Measurements from ENCODE around the gene RANBP17. TPM values are rescaled to one million over a fixed set of nuclear protein-coding genes. Genes with fewer than 3 reads are reported as not detected.

RANBP17 gene
- total RNA-seq, 2 experiments from 2014 or later = not detected

DNA sequence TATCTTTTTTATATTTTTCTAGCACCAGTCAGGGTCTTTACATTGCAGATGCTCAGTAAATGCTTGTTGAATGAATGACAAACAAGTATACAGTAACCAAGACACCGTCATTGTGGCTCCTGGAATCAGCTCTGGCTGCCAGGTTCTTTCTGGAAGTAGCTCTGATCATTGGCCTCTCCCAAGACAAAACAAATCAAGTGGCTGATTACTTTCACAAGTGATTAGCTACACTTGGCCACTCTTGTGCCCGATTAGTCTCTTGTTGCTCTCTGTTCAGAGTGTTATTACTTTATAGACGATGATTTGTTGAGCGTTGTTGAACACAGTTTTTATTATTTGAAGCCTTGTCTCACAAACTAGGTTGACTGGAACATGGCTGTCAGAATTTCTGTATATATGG lies 327.6 kb downstream of the RANBP17 start:
- CTCF ChIA-PET = no interaction called here
- ATAC-seq (no peak), DNase-seq (no peak)
- POLR2A ChIA-PET = no interaction called here
- Mint-ChIP-seq H3K27ac (no peak overlapping the region), H3K4me1 (ENCODE audit: low read depth) (no peaks in the 10 kb centered on the region), H3K36me3 (ENCODE audit: low read depth) (no peaks in the 10 kb centered on the region), H3K4me3 (no peak overlapping the region), H3K27me3 (peaks cover 4% of the 10 kb centered on the region), H3K9me3 (no peaks in the 10 kb centered on the region)
- intact Hi-C loops (cut with micrococcal nuclease) = no loop called here
- TF ChIP-seq, protein P1, sequence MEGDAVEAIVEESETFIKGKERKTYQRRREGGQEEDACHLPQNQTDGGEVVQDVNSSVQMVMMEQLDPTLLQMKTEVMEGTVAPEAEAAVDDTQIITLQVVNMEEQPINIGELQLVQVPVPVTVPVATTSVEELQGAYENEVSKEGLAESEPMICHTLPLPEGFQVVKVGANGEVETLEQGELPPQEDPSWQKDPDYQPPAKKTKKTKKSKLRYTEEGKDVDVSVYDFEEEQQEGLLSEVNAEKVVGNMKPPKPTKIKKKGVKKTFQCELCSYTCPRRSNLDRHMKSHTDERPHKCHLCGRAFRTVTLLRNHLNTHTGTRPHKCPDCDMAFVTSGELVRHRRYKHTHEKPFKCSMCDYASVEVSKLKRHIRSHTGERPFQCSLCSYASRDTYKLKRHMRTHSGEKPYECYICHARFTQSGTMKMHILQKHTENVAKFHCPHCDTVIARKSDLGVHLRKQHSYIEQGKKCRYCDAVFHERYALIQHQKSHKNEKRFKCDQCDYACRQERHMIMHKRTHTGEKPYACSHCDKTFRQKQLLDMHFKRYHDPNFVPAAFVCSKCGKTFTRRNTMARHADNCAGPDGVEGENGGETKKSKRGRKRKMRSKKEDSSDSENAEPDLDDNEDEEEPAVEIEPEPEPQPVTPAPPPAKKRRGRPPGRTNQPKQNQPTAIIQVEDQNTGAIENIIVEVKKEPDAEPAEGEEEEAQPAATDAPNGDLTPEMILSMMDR (IDR thresholded peaks at IDR 0.05) = no peak

DNA sequence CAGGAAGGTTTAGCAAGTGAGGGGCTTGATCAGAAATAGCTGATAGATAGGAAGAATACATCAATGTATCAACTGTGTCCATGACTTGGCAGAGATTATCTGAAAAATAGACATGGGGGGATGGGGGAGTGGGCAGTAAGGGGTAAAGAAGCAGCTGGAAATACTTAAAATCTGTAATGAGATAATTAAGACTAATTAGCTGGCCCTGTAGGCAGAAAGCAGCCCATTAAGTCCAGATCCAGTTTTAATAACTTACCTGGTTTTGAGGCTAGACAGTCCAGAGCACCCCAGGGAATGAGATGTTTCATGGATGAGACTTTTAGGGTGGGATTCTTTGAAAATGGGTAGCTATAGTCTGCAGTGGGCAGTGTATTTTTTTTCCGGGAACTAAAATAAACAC lies 330.3 kb downstream of the RANBP17 start:
- intact Hi-C loops (cut with micrococcal nuclease) = no loop called here
- DNase-seq (no peak), ATAC-seq (no peak)
- no peaks in the 10 kb centered on the region for H3K9me3 Mint-ChIP-seq
- H3K27me3 Mint-ChIP-seq = peaks cover 3% of the 10 kb centered on the region
- ChIA-PET CTCF (interaction anchor here (2.1 kb wide), 1 partner anchor 15 kb away, joined by 7 read pairs; no protein-coding TSS in a partner anchor), POLR2A (no interaction called here)
- no peaks in the 10 kb centered on the region for H3K4me1 Mint-ChIP-seq (ENCODE audit: low read depth)
- H3K27ac Mint-ChIP-seq = no peak overlapping the region
- no peak overlapping the region for H3K4me3 Mint-ChIP-seq
- H3K36me3 Mint-ChIP-seq (ENCODE audit: low read depth) = no peaks in the 10 kb centered on the region
- TF ChIP-seq, protein P1 (IDR thresholded peaks at IDR 0.05) = no peak

DNA sequence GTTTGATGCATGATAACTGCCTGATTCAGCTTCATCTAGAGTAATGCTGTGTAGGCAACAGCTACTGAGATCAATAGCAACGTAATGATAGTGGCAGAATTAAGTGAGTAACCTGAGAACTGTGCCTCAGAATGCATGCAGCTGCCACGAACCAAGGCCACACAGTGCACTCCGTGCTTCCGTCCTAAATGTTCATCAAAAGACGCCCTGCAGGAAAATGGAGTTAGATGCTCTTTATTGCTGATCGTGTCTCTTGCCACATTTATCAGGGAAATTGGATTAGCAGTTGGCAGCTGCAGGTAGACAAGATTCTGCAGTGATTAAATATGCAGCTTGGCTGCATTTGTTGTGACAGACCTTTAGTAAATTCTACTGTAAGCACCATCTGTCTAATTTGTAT lies 339.5 kb downstream of the RANBP17 start:
- Mint-ChIP-seq H3K36me3 (ENCODE audit: low read depth) (no peaks in the 10 kb centered on the region), H3K27me3 (peaks cover 4% of the 10 kb centered on the region), H3K9me3 (no peaks in the 10 kb centered on the region), H3K27ac (no peak overlapping the region), H3K4me3 (no peak overlapping the region), H3K4me1 (ENCODE audit: low read depth) (no peaks in the 10 kb centered on the region)
- ChIA-PET CTCF (interaction anchor here (1.2 kb wide), 1 partner anchor 11 kb away, joined by 3 read pairs; no protein-coding TSS in a partner anchor), POLR2A (no interaction called here)
- no peak for ATAC-seq
- intact Hi-C loops (cut with micrococcal nuclease) = no loop called here
- TF ChIP-seq, protein P1 (IDR thresholded peaks at IDR 0.05) = no peak
- DNase-seq = no peak

DNA sequence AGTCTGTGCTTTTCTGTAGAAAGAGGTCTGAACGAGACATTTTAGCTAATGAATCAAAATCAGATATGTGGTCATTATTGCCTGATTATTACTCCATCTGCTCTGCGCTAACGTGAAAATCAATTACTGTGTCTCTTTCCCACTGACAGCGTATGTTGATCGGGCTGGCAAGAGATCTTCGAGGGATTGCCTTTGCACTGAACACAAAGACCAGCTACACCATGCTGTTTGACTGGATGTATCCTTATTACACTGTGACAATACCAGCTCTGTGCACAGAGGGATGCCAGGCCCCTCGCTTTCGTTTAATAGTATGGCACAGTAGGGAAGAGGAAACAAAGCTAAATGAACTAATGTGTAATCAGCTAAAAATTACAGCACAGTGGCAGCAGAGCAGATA lies 343.6 kb downstream of the RANBP17 start:
- H3K27ac Mint-ChIP-seq = no peak overlapping the region
- CTCF ChIA-PET = interaction anchor here (4.8 kb wide), 1 partner anchor 138 kb away, joined by 36 read pairs; no protein-coding TSS in a partner anchor
- peaks cover 4% of the 10 kb centered on the region for H3K27me3 Mint-ChIP-seq
- H3K36me3 Mint-ChIP-seq (ENCODE audit: low read depth) = no peaks in the 10 kb centered on the region
- POLR2A ChIA-PET = no interaction called here
- TF ChIP-seq, protein P1 (IDR thresholded peaks at IDR 0.05) = no peak
- no peaks in the 10 kb centered on the region for H3K9me3 Mint-ChIP-seq
- H3K4me1 Mint-ChIP-seq (ENCODE audit: low read depth) = no peaks in the 10 kb centered on the region
- H3K4me3 Mint-ChIP-seq = no peak overlapping the region
- intact Hi-C loops (cut with micrococcal nuclease) = no loop called here
- ATAC-seq (no peak), DNase-seq (no peak)

DNA sequence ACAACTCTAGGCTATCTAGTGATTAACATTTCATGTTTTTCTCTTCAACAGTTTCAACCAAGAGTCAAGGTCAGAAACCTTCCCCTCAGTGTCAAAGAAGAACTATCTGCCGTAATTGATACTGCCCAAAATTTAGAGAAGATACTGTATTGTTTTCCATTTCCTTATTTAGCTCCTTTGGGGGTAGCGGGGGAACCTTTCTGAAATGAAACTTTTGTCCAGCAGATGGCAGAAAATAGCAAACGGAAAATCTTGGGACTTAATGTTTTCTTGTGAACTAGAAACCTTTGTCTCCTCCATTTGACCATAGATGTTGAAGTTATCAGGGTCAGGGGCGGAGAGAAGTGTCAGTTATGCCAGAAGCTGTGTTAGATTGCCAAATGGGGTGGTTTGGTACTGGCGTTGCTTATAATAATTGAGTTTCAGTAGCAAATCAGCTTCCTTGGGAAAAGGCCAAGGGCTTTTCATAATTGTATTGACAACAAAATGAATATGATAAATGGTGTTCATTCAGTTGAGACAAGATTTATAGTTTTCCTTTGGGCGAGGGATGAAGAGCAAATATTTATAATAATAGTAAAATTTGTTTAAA lies 345.5 kb downstream of the RANBP17 start:
- no peak overlapping the region for H3K4me3 Mint-ChIP-seq
- ChIA-PET POLR2A (interaction anchor here (1.6 kb wide), 1 partner anchor 180 kb away, joined by 4 read pairs; the partner anchor contains the start of gene NPM1), CTCF (interaction anchor here (0.6 to 4.8 kb wide), 32 partner anchors 9 to 569 kb away, joined by 3 to 36 read pairs (median 4); no protein-coding TSS in a partner anchor)
- no peaks in the 10 kb centered on the region for H3K9me3 Mint-ChIP-seq
- H3K4me1 Mint-ChIP-seq (ENCODE audit: low read depth) = no peaks in the 10 kb centered on the region
- intact Hi-C loops (cut with micrococcal nuclease) = loop anchor here (1.0 kb wide), 1 partner anchor 130 kb away; no protein-coding TSS in a partner anchor
- H3K36me3 Mint-ChIP-seq (ENCODE audit: low read depth) = no peaks in the 10 kb centered on the region
- TF ChIP-seq, protein P1 (IDR thresholded peaks at IDR 0.05) = peak; percentile 71
- no peak overlapping the region for H3K27ac Mint-ChIP-seq
- ATAC-seq (no peak), DNase-seq (peak; percentile 28)
- peaks cover 2% of the 10 kb centered on the region for H3K27me3 Mint-ChIP-seq

Measured in activated CD8-positive, alpha-beta T cell treated with anti-CD3 and anti-CD28 coated beads for 36 hours (primary cell).